ENCODE data around the gene FAM50A. TPM values are rescaled to one million over a fixed set of nuclear protein-coding genes. Genes with fewer than 3 reads are reported as not detected.

The FAM50A gene, protein sequence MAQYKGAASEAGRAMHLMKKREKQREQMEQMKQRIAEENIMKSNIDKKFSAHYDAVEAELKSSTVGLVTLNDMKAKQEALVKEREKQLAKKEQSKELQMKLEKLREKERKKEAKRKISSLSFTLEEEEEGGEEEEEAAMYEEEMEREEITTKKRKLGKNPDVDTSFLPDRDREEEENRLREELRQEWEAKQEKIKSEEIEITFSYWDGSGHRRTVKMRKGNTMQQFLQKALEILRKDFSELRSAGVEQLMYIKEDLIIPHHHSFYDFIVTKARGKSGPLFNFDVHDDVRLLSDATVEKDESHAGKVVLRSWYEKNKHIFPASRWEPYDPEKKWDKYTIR
- total RNA-seq (2022; extraction: Qiagen RNA extraction; ENCODE audit: low read depth) = 99.3 to 131 TPM (median 117 TPM) in 5 replicates

DNA sequence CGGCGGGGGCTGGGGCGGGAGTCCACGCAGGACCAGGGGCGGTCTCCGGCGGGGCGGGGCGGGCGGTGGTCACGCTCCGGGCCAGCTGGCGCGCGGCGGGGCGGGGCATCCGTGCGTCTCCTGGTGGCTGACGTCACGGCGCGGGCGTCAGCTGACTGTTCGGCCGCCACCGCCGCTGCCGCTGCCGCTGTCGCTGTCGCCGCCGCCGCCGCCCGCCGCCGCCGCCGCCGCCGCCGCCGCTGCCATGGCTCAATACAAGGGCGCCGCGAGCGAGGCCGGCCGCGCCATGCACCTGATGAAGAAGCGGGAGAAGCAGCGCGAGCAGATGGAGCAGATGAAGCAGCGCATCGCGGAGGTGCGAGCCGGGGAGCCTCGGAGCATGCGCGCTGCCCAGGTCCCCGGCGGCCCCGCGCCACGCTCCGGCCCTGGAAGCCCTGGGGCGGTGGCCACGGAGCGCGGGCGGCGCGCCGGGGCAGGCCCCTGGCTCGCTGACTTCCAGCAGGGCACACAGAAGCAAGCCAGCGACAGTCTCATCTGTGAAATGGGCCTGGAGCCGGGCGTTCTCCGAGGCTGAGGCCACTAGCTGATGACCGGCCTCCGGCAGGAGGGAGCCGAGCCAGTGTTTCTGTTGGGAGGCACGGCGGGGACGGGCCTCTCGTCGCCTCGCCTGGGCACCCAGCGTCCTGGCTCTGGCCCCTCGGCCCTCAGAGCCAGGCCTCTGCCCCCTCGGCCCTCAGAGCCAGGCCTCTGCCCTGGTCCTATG is at the start of gene FAM50A:
FAM50A (plus strand) TSS at position 150 of the 763 bp plus-strand sequence; CDS start at position 245, 95 bp downstream.

DNA sequence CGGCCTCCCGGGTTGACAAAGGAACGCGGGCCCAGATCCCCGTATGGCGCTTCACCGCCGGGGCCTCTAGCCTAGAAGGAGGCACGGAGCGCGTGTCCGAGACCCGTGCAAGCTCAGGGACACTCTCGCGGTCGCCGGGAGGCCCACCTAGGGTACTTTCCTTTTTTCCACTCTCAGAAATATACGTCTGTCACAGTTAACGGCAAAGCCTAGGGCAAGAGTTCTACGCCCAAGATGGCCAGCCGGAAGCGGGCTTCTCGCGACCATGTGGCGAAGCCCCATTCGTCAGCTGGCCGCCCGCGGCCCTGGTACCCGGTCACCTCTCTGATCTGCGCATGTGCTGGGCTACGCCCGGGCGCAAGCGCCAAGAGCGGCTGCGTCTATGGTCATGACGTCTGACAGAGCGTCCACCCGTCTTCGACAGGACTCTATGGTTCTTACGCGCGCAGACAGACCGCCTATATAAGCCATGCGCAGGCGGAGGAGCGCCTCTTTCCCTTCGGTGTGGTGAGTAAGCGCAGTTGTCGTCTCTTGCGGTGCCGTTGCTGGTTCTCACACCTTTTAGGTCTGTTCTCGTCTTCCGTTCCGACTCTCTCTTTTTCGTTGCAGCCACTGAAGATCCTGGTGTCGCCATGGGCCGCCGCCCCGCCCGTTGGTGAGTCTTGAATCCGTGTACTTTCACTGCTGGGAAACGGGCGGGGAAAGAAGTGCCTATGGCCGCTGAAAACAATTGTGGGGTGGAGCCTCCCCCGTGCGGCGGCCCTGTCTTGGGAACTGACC is 45.9 kb upstream of the FAM50A start, which contains the start of gene RPL10:
RPL10 (plus strand) TSS at position 490 of the 780 bp plus-strand sequence; CDS start at position 633, 143 bp downstream.

DNA sequence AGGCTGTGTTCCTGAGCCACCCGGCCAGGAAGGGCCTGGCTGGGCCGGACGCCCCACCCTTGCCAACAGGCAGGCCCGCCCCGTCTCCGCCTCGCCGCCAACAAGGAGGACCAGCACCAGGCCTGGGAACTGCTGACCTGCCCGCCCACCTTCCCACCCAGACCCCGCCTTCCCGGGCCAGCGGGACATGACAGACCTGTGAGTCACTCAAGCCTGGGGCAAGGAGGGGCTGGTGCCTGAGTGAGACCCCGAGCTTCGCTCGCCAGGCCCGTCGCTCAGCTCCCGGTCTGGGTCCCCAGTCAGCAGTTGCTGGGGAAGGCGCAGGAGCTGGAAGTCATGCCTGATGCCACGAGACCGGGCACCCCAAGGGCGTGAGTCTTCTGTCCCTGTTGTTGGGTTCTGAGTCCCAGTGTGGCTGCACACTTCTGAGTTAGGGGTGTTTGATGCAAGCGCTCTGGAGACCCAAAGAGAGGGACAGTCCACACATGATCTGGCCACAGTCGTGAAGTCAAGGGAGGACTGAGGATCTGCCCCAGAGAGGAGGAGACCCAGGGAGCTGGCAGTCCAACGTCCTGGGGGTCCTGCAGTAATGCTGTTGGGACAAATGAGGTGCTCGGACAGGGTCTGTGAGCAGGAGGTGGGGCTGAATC is 34.6 kb upstream of the FAM50A start, which contains the start of gene DNASE1L1:
DNASE1L1 (minus strand) TSS at position 33 of the 650 bp plus-strand sequence. CDS start 3,686 bp downstream, outside the sequence.

DNA sequence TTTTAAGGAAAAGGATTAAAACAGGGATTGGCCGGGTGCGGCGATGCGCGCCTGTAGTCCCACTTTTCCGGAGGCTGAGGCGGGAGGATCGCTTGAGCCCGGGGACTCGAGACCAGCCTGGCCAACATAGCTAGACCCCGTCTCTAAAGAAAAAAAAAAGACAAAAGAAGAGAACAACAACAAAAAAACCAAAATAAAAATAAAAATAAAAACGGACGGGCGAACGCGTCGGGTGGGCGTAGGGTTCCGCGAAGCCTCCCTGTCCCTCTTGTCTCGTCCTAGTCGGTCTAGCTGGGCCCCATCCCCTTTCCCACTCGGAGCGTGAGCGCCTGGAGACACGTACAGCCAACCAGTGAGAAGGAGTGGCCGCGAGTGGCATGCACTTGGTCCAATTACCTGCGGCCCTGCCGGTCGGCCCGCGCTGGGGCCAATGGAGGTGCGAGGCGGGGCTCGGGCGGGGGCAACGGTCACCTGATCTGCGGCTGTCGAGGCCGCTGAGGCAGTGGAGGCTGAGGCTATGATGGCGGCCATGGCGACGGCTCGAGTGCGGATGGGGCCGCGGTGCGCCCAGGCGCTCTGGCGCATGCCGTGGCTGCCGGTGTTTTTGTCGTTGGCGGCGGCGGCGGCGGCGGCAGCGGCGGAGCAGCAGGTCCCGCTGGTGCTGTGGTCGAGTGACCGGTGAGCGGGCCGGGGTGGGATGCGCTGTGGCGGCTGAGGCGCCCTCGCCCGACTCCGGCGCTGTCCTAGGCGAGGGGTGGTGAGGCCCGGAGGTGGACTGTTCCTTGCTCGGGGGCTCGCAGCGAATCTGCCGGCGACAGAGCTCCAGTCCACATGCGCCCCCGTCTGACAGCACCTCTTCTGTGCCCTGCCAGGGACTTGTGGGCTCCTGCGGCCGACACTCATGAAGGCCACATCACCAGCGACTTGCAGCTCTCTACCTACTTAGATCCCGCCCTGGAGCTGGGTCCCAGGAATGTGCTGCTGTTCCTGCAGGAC is 15.5 kb upstream of the FAM50A start, which contains the start of gene ATP6AP1:
ATP6AP1 (plus strand) TSS at position 502 of the 996 bp plus-strand sequence; CDS start at position 518, 16 bp downstream.

DNA sequence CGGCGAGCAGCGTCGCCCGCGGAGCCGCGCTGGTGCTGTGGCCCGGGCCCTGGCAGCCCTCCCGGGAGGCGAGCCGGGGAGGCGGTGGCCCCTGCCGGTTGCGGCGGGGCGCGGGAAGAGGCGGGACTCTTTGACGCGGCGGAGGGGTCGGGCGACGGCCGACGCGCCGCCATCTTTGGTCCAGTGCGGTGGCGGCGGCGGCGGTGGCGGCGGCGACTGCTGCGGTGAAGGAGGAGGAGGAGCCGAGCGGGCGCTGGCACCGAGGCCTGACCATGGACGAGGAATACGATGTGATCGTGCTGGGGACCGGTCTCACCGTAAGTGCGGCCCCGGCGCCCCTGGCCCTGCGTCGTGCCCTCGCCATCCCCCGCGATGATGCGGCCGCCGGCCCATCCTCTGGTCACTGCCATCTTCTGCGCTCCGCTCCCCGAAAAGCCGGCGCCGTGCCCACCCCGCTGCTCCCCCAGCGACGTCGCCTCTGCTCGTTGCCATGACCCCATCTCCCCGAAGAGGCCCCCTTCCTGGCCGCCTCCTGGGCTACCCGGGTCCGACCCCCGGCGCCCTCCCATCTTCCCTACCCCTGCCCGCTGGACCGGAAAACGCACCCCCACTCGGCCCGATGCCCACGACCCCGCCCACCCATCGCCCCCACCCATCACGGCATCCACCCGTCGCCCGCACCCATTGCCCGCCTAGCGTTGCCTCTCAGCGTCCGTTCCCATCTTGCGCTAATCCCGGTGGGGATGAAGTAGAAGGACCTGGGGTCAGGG is 6.8 kb upstream of the FAM50A start, which contains the start of gene GDI1:
GDI1 (plus strand) TSS at position 172 of the 770 bp plus-strand sequence; CDS start at position 273, 101 bp downstream.

DNA sequence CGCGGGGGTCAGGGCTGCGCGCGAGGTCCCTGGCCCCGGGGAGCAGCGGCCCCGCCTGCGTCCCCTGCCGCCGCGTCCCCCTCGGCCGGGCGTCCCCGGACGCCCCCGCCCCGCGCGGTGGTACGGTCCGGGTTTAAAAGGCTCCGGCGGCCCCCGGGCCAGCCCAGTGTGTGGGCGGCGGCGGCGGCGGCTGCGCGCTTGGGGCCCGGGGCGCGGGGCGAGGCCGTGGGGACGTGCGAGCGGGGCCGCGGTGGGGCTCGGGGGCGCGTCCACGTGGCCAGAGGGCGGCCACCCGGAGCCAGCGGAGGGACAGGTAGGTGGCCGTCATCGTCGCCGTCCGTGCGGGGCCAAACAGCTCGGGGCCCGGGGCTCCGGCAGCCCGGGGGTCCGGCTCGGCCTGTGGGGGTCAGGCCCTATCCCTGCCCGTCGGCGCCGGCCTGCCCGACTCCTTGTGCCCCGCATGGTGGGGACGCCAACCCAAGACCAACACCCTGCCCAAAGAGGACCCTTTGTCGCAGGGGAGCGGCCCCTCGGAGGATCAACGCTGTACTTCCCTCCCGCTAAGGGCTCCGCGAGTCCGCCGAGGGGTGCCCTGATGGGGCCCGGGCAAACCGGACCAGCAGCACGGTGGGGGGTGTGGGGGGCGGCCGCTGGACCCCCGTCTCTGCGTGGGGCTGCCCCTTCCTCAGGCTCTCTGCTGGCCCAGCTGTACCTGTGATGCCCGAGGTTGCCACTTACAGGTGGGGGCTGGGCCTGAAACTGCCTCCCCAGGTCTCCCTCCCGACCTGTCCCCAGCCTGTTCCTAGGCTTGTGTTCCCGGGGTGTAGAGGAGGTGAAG is 14.4 kb downstream of the FAM50A start, which contains the start of gene PLXNA3:
PLXNA3 (plus strand) TSS at position 166 of the 838 bp plus-strand sequence. CDS start 1,903 bp downstream, outside the sequence.

DNA sequence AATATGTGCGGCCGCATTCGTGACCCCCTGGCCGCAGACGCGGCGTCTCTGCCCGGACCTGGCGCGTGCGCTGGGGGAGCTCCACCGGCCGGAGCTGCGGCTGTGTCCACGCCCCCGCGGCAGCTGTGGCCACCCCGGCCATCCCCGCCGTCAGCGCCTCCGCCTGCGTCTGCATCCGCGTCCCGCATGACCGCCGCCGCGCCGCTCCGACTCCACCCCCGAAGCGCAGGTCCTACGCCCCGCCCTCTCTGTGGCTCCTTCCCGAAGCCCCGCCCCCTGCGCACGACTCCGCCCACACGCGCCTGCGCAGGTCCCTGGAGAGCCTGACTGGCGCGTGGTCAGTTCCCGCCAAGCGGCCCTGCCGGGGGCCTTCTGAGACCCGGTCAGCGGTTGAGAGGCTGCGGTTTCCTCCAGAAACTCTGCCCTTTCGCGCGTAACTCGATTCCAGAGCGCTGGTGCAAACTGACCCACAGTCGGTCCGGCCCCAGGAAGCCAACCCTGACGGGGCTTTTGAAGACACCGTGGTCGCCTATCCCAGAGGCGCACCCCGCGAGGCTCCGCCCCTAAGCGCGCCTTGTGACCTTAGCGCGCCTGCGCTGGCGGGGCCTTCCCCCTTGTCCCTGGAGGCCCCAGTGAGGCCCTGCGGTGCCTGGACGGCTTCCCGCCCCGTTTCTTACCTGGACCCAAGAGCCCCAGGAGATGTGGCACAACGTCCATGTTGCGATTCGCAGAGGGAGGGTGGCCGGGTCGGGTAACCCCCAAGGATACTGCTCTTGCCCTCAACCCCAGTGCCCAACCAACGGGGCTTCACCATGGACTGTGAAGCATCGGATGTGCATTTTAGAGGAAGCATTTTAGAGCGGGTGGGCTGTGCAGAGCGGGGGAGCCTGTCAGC is 35.0 kb downstream of the FAM50A start, which contains the start of gene LAGE3:
LAGE3 (minus strand) TSS at position 554 of the 895 bp plus-strand sequence; CDS start at position 188, 366 bp downstream.

DNA sequence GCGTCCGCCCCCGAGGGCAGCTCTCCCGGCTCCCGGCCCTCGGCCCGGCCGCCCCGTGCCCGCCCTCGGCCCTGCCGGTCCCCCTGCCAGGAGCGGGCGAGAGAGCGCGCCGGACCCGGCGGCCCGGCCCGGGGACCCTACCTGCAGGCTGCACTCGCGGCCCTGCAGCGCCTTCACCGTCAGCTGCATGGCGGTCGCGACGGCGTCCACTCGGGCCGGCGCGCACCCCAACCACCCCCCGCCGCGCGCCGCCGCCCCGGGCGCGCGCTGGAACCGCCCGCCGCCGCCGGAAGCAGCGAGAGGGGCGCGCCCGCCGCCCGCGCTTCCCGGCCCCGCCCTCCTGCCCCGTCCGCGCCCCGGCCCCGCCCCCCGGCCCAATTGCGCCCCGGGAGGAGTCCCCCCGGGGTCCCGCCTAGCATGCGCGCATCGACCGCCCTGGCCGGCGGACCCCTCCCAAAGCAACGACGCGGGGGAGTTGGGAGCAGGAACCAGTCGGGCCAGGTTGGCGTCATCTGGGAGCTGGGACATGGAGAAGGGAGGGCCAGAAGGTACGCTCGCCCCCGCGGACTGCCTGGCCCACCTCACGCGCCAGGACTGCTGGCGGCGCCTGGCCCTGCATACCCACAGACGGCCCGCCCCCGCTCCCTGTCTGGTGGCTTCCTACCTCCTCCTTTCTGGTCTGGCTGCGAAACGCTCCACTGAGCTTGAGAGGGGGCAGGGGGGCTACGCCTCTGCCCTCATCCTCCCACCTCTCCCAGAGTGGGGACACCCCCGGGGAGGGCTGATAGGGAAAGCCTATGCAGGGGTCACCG is 42.7 kb downstream of the FAM50A start, which contains the start of gene UBL4A:
UBL4A (minus strand) TSS at position 220 of the 812 bp plus-strand sequence; CDS start at position 189, 31 bp downstream.

DNA sequence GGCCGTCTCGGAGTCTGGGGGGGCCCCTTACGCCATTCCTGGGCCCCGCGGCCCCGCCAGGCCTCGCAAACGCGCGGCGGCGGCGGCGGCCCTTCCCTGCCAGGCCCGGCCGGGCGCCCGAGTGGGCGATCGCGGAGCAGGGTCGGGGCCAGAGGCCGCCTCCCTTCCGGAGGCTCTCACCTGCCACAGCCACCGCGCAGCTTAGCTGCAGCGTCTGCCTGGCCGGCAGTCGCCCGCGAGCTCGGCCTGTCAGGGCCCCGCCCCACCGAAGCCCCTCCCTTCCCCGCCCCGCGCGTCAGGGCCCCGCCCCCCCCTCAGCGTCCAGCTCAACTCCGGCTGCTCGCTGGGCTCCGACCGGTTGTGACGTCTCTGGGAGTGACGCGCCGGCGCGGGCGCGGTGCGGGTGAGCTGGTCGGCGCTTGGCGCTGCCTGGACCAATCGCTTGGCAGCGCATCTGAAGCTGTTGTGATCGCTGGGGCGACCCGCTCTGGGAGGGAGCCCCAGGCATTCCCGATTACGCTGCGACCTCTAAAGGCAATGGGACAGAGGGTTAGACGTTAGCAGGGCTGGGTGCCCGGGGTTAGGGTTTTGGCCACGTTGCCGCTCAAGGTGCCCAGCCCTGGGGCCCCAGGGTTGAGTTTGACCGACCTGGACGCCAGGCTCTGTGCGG is 46.6 kb downstream of the FAM50A start, which contains the start of gene SLC10A3:
SLC10A3 (minus strand) TSS at position 216 of the 670 bp plus-strand sequence. CDS start 1,689 bp downstream, outside the sequence.

Other genes with a start within 250 kb of the FAM50A start
- not detected in 5 replicates for gene OPN1MW2, start 224.4 kb upstream of the FAM50A start, total RNA-seq (2022; extraction: Qiagen RNA extraction; ENCODE audit: low read depth)
- gene OPN1MW3, start 186.6 kb upstream of the FAM50A start, total RNA-seq (2022; extraction: Qiagen RNA extraction; ENCODE audit: low read depth) = not detected in 5 replicates
- gene TEX28, start 149.0 kb upstream of the FAM50A start, total RNA-seq (2022; extraction: Qiagen RNA extraction; ENCODE audit: low read depth) = not detected in 5 replicates
- gene TKTL1, start 148.3 kb upstream of the FAM50A start, total RNA-seq (2022; extraction: Qiagen RNA extraction; ENCODE audit: low read depth) = not detected in 5 replicates
- gene FLNA, start 69.5 kb upstream of the FAM50A start, total RNA-seq (2022; extraction: Qiagen RNA extraction; ENCODE audit: low read depth) = 1,086 to 1,787 TPM (median 1,647 TPM) in 5 replicates
- gene EMD, start 64.8 kb upstream of the FAM50A start, total RNA-seq (2022; extraction: Qiagen RNA extraction; ENCODE audit: low read depth) = 129 to 165 TPM (median 156 TPM) in 5 replicates
- gene RPL10, start 45.8 kb upstream of the FAM50A start, total RNA-seq (2022; extraction: Qiagen RNA extraction; ENCODE audit: low read depth) = 4,540 to 5,428 TPM (median 5,078 TPM) in 5 replicates
- 21.0 to 37.2 TPM (median 29.7 TPM) in 5 replicates for gene DNASE1L1, start 34.9 kb upstream of the FAM50A start, total RNA-seq (2022; extraction: Qiagen RNA extraction; ENCODE audit: low read depth)
- gene TAFAZZIN, start 32.6 kb upstream of the FAM50A start, total RNA-seq (2022; extraction: Qiagen RNA extraction; ENCODE audit: low read depth) = 27.8 to 42.7 TPM (median 37.9 TPM) in 5 replicates
- gene ATP6AP1, start 15.5 kb upstream of the FAM50A start, total RNA-seq (2022; extraction: Qiagen RNA extraction; ENCODE audit: low read depth) = 63.7 to 111 TPM (median 109 TPM) in 5 replicates
- 77.9 to 119 TPM (median 111 TPM) in 5 replicates for gene GDI1, start 7.0 kb upstream of the FAM50A start, total RNA-seq (2022; extraction: Qiagen RNA extraction; ENCODE audit: low read depth)
- gene PLXNA3, start 14.1 kb downstream of the FAM50A start, total RNA-seq (2022; extraction: Qiagen RNA extraction; ENCODE audit: low read depth) = 5.9 to 24.3 TPM (median 12.7 TPM) in 5 replicates
- gene LAGE3, start 35.1 kb downstream of the FAM50A start, total RNA-seq (2022; extraction: Qiagen RNA extraction; ENCODE audit: low read depth) = 38.8 to 73.0 TPM (median 64.3 TPM) in 5 replicates
- 53.0 to 75.0 TPM (median 69.6 TPM) in 5 replicates for gene UBL4A, start 42.5 kb downstream of the FAM50A start, total RNA-seq (2022; extraction: Qiagen RNA extraction; ENCODE audit: low read depth)
- gene SLC10A3, start 46.5 kb downstream of the FAM50A start, total RNA-seq (2022; extraction: Qiagen RNA extraction; ENCODE audit: low read depth) = 24.7 to 44.4 TPM (median 43.2 TPM) in 5 replicates
- 27.7 to 49.1 TPM (median 46.5 TPM) in 5 replicates for gene FAM3A, start 72.1 kb downstream of the FAM50A start, total RNA-seq (2022; extraction: Qiagen RNA extraction; ENCODE audit: low read depth)
- 1,245 to 1,640 TPM (median 1,501 TPM) in 5 replicates for gene G6PD, start 102.7 kb downstream of the FAM50A start, total RNA-seq (2022; extraction: Qiagen RNA extraction; ENCODE audit: low read depth)
- 30.5 to 46.4 TPM (median 42.7 TPM) in 5 replicates for gene IKBKG, start 103.5 kb downstream of the FAM50A start, total RNA-seq (2022; extraction: Qiagen RNA extraction; ENCODE audit: low read depth)
- not detected in 5 replicates for gene CTAG1A, start 141.0 kb downstream of the FAM50A start, total RNA-seq (2022; extraction: Qiagen RNA extraction; ENCODE audit: low read depth)
- gene CTAG1B, start 175.1 kb downstream of the FAM50A start, total RNA-seq (2022; extraction: Qiagen RNA extraction; ENCODE audit: low read depth) = not detected in 5 replicates
- not detected in 5 replicates for gene CTAG2, start 209.4 kb downstream of the FAM50A start, total RNA-seq (2022; extraction: Qiagen RNA extraction; ENCODE audit: low read depth)